IMR-90 (cell line): ENCODE data around the gene FANK1. TPM values are rescaled to one million over a fixed set of nuclear protein-coding genes. Genes with fewer than 3 reads are reported as not detected.

Source experiments
- ATAC-seq: fragments of 200-7000 bp; cut with Tn5 transposase; 2 replicates; pipeline ENCODE4 v1.9.1; 2020; ENCODE audit warnings: low read depth, mild to moderate bottlenecking, moderate library complexity
- BruUV-seq: library from RNA; stranded (reverse); fragments of 400-500 nt; replicated peaks from 2 replicates; lab custom pipeline; 2021; lab: Mats Ljungman, UMichigan
- CTCF ChIA-PET: fragments of 300-600 bp; formaldehyde crosslinking; extraction: SDS; loops from one replicate; lab custom pipeline; 2021; ENCODE audit warnings: antibody characterized with exemption; lab: Yijun Ruan, JAX
- POLR2A ChIA-PET: fragments of 300-600 bp; sonication (Branson Sonifier 250); formaldehyde crosslinking; loops from one replicate; lab custom pipeline; 2022; ENCODE audit warnings: antibody characterized with exemption; ENCODE audit not compliant: unreplicated experiment; lab: Charles Lee
- DNase-seq: peaks from one replicate; pipeline ENCODE4 v3.0.0; 2013
- H2AFZ ChIP-seq: replicated peaks from 2 replicates; pipeline ENCODE3; 2013; ENCODE audit warnings: low read length, mild to moderate bottlenecking; ENCODE audit not compliant: poor library complexity
- H2AK5ac ChIP-seq: 2 replicates; pipeline ENCODE4 v1.6.1; 2013; ENCODE audit warnings: low read depth, low read length, inconsistent platforms
- H2AK9ac ChIP-seq: replicated peaks from 2 replicates; pipeline ENCODE3; 2013; ENCODE audit warnings: mild to moderate bottlenecking, low read depth, low read length, moderate library complexity; ENCODE audit not compliant: poor library complexity
- H2BK120ac ChIP-seq: 2 replicates; pipeline ENCODE4 v1.6.1; 2013; ENCODE audit warnings: low read depth, low read length, inconsistent platforms
- H2BK15ac ChIP-seq: 3 replicates; pipeline ENCODE4 v1.6.1; 2013; ENCODE audit warnings: low read depth, low read length, inconsistent platforms
- H2BK20ac ChIP-seq: 2 replicates; pipeline ENCODE4 v1.6.1; 2013; ENCODE audit warnings: low read depth, mild to moderate bottlenecking, inconsistent platforms, low read length, moderate library complexity
- H2BK5ac ChIP-seq: 2 replicates; pipeline ENCODE4 v1.6.1; 2013; ENCODE audit warnings: mild to moderate bottlenecking, low read depth, low read length, inconsistent platforms; ENCODE audit not compliant: poor library complexity, severe bottlenecking
- H3K14ac ChIP-seq: replicated peaks from 2 replicates; pipeline ENCODE4 v1.6.1; 2013; ENCODE audit warnings: low read depth, low read length, inconsistent platforms
- H3K18ac ChIP-seq: 2 replicates; pipeline ENCODE4 v1.6.1; 2013; ENCODE audit warnings: low read depth, low read length, control low read depth
- H3K23ac ChIP-seq: 2 replicates; pipeline ENCODE4 v1.6.1; 2013; ENCODE audit warnings: low read depth, low read length, inconsistent platforms
- H3K27ac ChIP-seq: 2 replicates; pipeline ENCODE4 v1.5.1; 2013; ENCODE audit warnings: mild to moderate bottlenecking, control low read depth, low read length; ENCODE audit not compliant: insufficient read depth
- H3K27me3 ChIP-seq: 2 replicates; pipeline ENCODE4 v1.6.1; 2013; ENCODE audit warnings: low read length; ENCODE audit not compliant: control insufficient read depth, insufficient read depth
- H3K36me3 ChIP-seq: 2 replicates; pipeline ENCODE4 v1.6.1; 2013; ENCODE audit warnings: low read length, mixed read lengths; ENCODE audit not compliant: control insufficient read depth, insufficient read depth
- H3K4ac ChIP-seq: 2 replicates; pipeline ENCODE4 v1.6.1; 2013; ENCODE audit warnings: low read depth, low read length, inconsistent platforms
- H3K4me1 ChIP-seq: 2 replicates; pipeline ENCODE4 v1.6.1; 2013; ENCODE audit warnings: low read length, mixed read lengths; ENCODE audit not compliant: control insufficient read depth, insufficient read depth
- H3K4me2 ChIP-seq: 2 replicates; pipeline ENCODE4 v1.6.1; 2013; ENCODE audit warnings: low read depth, mild to moderate bottlenecking, control low read depth, low read length, moderate library complexity
- H3K4me3 ChIP-seq: 2 replicates; pipeline ENCODE4 v1.5.1; 2013; ENCODE audit warnings: low read depth, mild to moderate bottlenecking, control low read depth, low read length, moderate library complexity; ENCODE audit not compliant: insufficient read depth
- H3K56ac ChIP-seq: 2 replicates; pipeline ENCODE4 v1.6.1; 2013; ENCODE audit warnings: low read length, inconsistent platforms; ENCODE audit not compliant: insufficient read depth; ENCODE audit errors: extremely low read depth
- H3K79me1 ChIP-seq, 2 experiments: 2 replicates each; pipeline ENCODE4 v1.6.1; 2013; ENCODE audit warnings: low read length in 2 of 2, inconsistent platforms in 1 of 2, low read depth in 1 of 2
- H3K9ac ChIP-seq: 2 replicates; pipeline ENCODE4 v1.6.1; 2013; ENCODE audit warnings: low read depth, low read length, control low read depth
- H3K9me1 ChIP-seq: 2 replicates; pipeline ENCODE4 v1.6.1; 2013; ENCODE audit warnings: low read length, inconsistent platforms; ENCODE audit not compliant: insufficient read depth
- H3K9me3 ChIP-seq: 2 replicates; pipeline ENCODE4 v1.6.1; 2013; ENCODE audit warnings: low read length; ENCODE audit not compliant: control insufficient read depth, insufficient read depth
- H4K20me1 ChIP-seq: 2 replicates; pipeline ENCODE4 v1.6.1; 2013; ENCODE audit warnings: low read length, inconsistent platforms; ENCODE audit not compliant: insufficient read depth
- H4K5ac ChIP-seq: 2 replicates; pipeline ENCODE4 v1.6.1; 2013; ENCODE audit warnings: mild to moderate bottlenecking, low read depth, low read length, control low read depth
- H4K8ac ChIP-seq, 2 experiments: 2 replicates each; pipeline ENCODE4 v1.6.1; 2013; ENCODE audit warnings: low read depth in 2 of 2, low read length in 2 of 2, control low read depth in 1 of 2, inconsistent platforms in 1 of 2
- H4K91ac ChIP-seq: 2 replicates; pipeline ENCODE4 v1.6.1; 2013; ENCODE audit warnings: low read depth, low read length, inconsistent platforms; ENCODE audit not compliant: insufficient read depth
- CEBPB ChIP-seq: IDR thresholded peaks from 2 replicates; pipeline ENCODE4 v1.6.1; 2012; ENCODE audit warnings: low read depth, low read length, improper control_type of control experiment
- MXI1 ChIP-seq: IDR thresholded peaks from 2 replicates; pipeline ENCODE4 v1.6.1; 2012; ENCODE audit warnings: low read depth, mild to moderate bottlenecking, low read length, moderate library complexity, borderline replicate concordance
- NFE2L2 ChIP-seq: fragments of 150-350 bp; IDR thresholded peaks from 2 replicates; pipeline ENCODE4 v1.6.1; 2016; ENCODE audit warnings: low read depth, mild to moderate bottlenecking, low read length
- POLR2A ChIP-seq: IDR thresholded peaks from 2 replicates; pipeline ENCODE4 v1.6.1; 2012; ENCODE audit warnings: mild to moderate bottlenecking, low read depth, low read length
- SMC3 ChIP-seq: fragments of 150-350 bp; IDR thresholded peaks from 2 replicates; pipeline ENCODE4 v1.6.1; 2016; ENCODE audit warnings: low read depth, mild to moderate bottlenecking, antibody characterized with exemption, low read length, moderate library complexity
- WGBS, 2 experiments: methylation state at CpG; one replicate each; pipeline versions ENCODE4 v1.1.5 to v1.1.7; 2013; ENCODE audit warnings: missing lambda C conversion rate in 2 of 2; ENCODE audit not compliant: insufficient read length in 1 of 2; ENCODE audit errors: extremely low coverage in 2 of 2; 5-methylcytosine and 5-hydroxymethylcytosine counted together
- dilution Hi-C: fragments of 300-500 bp; cut with HindIII; formaldehyde crosslinking; loops from one replicate; pipeline ENCODE4 v1.14.3; 2018; ENCODE audit warnings: low sequenced_read_pairs; ENCODE audit not compliant: unreplicated experiment
- in situ Hi-C: fragments of 300-500 bp; cut with MboI; formaldehyde crosslinking; loops from 3 replicates; pipeline ENCODE4 v1.14.3; 2019; ENCODE audit warnings: low sequenced_read_pairs, inconsistent platforms, mixed read lengths
- intact Hi-C: fragments of 100-400 bp; cut with micrococcal nuclease; formaldehyde crosslinking; loops from 2 replicates; pipeline ENCODE4 v1.10.0; 2022
- polyA plus RNA-seq, 3 experiments: library from polyadenylated mRNA; depleted of rRNA; stranded (reverse); fragments of >200 nt; gene quantifications; 2 replicates each; pipeline ENCODE4 v1.2.3, GENCODE V29; 2012; ENCODE audit warnings: low replicate concordance in 1 of 3
- total RNA-seq: library from RNA; depleted of rRNA; stranded (reverse); fragments of >200 nt; gene quantifications from 2 replicates; pipeline ENCODE4 v1.2.3, GENCODE V29; 2012

Gene FANK1
- total and polyA plus RNA-seq, 2 of the 4 experiments (the other 2 are of a cell fraction): 0.90 to 2.2 TPM

DNA sequence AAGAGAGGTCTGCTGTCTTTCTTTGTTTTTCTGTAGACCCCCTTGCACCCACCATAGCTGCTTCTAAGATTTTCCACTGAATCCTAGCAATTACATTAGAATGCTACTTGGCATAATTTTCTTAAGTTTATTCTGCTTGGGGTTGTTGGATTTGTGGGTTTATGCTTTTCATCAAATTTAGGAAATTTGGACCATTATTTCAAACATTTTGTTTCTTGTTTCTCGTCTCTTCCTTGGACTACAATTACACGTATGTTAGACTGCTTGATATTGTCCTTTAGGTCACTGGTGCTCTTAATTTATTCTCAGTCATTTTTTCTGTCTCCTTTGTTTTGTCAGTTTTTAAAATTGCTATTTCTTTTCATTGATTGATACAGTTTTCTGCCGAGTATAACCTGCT lies 65.8 kb downstream of the FANK1 start:
- H3K4me3 ChIP-seq: no peak overlapping the region
- H3K18ac ChIP-seq: no peak overlapping the region
- no peak overlapping the region for H2BK120ac ChIP-seq
- H3K27ac ChIP-seq: no peak overlapping the region
- no peak overlapping the region for H2BK20ac ChIP-seq
- H3K9ac ChIP-seq: no peak overlapping the region
- H2AFZ ChIP-seq: no peak overlapping the region
- TF ChIP-seq POLR2A: no peak
- no peak for TF ChIP-seq NFE2L2
- TF ChIP-seq MXI1: no peak
- no peak for TF ChIP-seq CEBPB
- TF ChIP-seq SMC3: no peak
- no TSS peak for BruUV-seq
- H3K14ac ChIP-seq: no peak overlapping the region
- H3K4me1 ChIP-seq: no peaks in the 10 kb centered on the region
- dilution Hi-C loops: no loop called here
- no peak overlapping the region for H4K91ac ChIP-seq
- H3K9me3 ChIP-seq: no peaks in the 10 kb centered on the region
- no peak overlapping the region for H3K4me2 ChIP-seq
- no peak overlapping the region for H4K5ac ChIP-seq
- DNase-seq (no peak), ATAC-seq (no peak)
- no peaks in the 10 kb centered on the region for H3K9me1 ChIP-seq
- H2BK15ac ChIP-seq: no peak overlapping the region
- POLR2A ChIA-PET: no interaction called here
- H4K20me1 ChIP-seq: no peaks in the 10 kb centered on the region
- CTCF ChIA-PET: no interaction called here
- intact Hi-C loops: no loop called here
- H4K8ac ChIP-seq: no peak overlapping the region
- no peaks in the 10 kb centered on the region for H3K79me1 ChIP-seq
- no peaks in the 10 kb centered on the region for H3K36me3 ChIP-seq
- no peak overlapping the region for H2AK9ac ChIP-seq
- no peak overlapping the region for H3K4ac ChIP-seq
- no peak overlapping the region for H3K23ac ChIP-seq
- H2AK5ac ChIP-seq: no peak overlapping the region
- WGBS, 2 experiments: no CpG with 5 or more reads among the region's 3 CpGs
- H2BK5ac ChIP-seq: no peak overlapping the region
- in situ Hi-C loops: no loop called here
- H3K27me3 ChIP-seq: peaks cover 7% of the 10 kb centered on the region; the same call in 1 of the 2 replicates
- H3K56ac ChIP-seq: no peak overlapping the region
